ENCODE measurements around the gene NCOA4.
"Not testable (repeated sequence)": the region's sequence is repeated elsewhere in the genome, so short reads cannot be mapped to it uniquely, and the experiment has no call there.

Gene NCOA4

GRCh38 chr10:46019569-46020343, 10.7 kb downstream of the NCOA4 start:
- no peak for DNase-seq (ENCODE audit: low read depth)

GRCh38 chr10:46019177-46019528, 11.3 kb downstream of the NCOA4 start:
- no peak for DNase-seq (ENCODE audit: low read depth)

- no peak for DNase-seq (ENCODE audit: low read depth)
These were observed 11.8 kb downstream of the NCOA4 start for GRCh38 chr10:46018453-46019176.

GRCh38 chr10:46017733-46018132, 12.7 kb downstream of the NCOA4 start:
- DNase-seq (ENCODE audit: low read depth) = no peak

- DNase-seq (ENCODE audit: low read depth) = no peak
These were observed 13.6 kb downstream of the NCOA4 start for GRCh38 chr10:46016811-46017210.

GRCh38 chr10:46016190-46016589, 14.2 kb downstream of the NCOA4 start:
- no peak for DNase-seq (ENCODE audit: low read depth)

- DNase-seq (ENCODE audit: low read depth) = no peak
These were observed 15.6 kb downstream of the NCOA4 start for GRCh38 chr10:46014683-46015405.

- DNase-seq (ENCODE audit: low read depth) = no peak
These were observed 16.2 kb downstream of the NCOA4 start for GRCh38 chr10:46014206-46014605.

GRCh38 chr10:46012746-46013145, 17.7 kb downstream of the NCOA4 start:
- DNase-seq (ENCODE audit: low read depth) = no peak

GRCh38 chr10:46006219-46006618, 24.2 kb downstream of the NCOA4 start:
- DNase-seq (ENCODE audit: low read depth) = no peak

GRCh38 chr10:46005383-46005782, 25.0 kb downstream of the NCOA4 start:
- DNase-seq (ENCODE audit: low read depth) = no peak

GRCh38 chr10:46004963-46005362, 25.5 kb downstream of the NCOA4 start:
- DNase-seq (ENCODE audit: low read depth) = no peak

- DNase-seq (ENCODE audit: low read depth) = no peak
These were observed 27.3 kb downstream of the NCOA4 start for GRCh38 chr10:46002916-46003693.

GRCh38 chr10:46002189-46002687, 28.2 kb downstream of the NCOA4 start:
- DNase-seq (ENCODE audit: low read depth) = not testable (repeated sequence)

GRCh38 chr10:46001187-46001756, 29.2 kb downstream of the NCOA4 start:
- DNase-seq (ENCODE audit: low read depth) = no peak

GRCh38 chr10:46000538-46000937, 29.9 kb downstream of the NCOA4 start:
- no peak for DNase-seq (ENCODE audit: low read depth)

GRCh38 chr10:45999955-46000354, 30.5 kb downstream of the NCOA4 start:
- not testable (repeated sequence) for DNase-seq (ENCODE audit: low read depth)

- DNase-seq (ENCODE audit: low read depth) = no peak
These were observed 32.2 kb downstream of the NCOA4 start for GRCh38 chr10:45997994-45998763.

GRCh38 chr10:45997557-45997956, 32.9 kb downstream of the NCOA4 start:
- no peak for DNase-seq (ENCODE audit: low read depth)

GRCh38 chr10:45985590-45985989, 44.8 kb downstream of the NCOA4 start:
- DNase-seq (ENCODE audit: low read depth) = not testable (repeated sequence)

GRCh38 chr10:45984473-45984872, 46.0 kb downstream of the NCOA4 start:
- not testable (repeated sequence) for DNase-seq (ENCODE audit: low read depth)

Measured in stimulated activated CD8-positive, alpha-beta memory T cell treated with anti-CD3 and anti-CD28 coated beads, Interleukin-7, amount 100 ng/mL, for 24 hours (primary cell).